ENCODE data around the gene OBSCN. TPM values are rescaled to one million over a fixed set of nuclear protein-coding genes. Genes with fewer than 3 reads are reported as not detected.

The OBSCN gene
- total and polyA plus RNA-seq, 2 donors (not counting 1 experiment from before 2014, with no cell fraction given): 10.0 to 63.9 TPM

DNA sequence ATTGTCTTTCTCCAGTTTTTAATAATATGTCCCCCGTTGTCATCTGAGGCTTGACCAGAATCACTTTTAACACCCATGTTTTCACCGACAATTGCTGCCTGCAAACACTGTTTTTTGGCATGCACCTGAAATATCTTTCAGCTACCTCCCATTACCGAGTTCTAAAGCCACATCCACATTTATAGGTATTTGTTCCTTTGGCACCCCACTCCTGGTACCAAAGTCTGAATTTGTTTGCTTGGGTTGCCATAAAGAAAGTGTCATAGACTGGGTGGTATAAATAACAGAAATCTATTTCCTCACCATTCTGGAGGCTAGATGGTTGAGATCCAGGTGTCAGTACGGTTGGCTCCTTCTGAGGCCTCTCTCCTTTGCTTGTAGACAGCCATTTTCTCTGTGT lies 94.2 kb downstream of the OBSCN start:
- Histone ChIP-seq H3K4me1 (ENCODE audit: control insufficient read depth in 2 of 2, insufficient read depth in 2 of 2, low read length in 2 of 2) (no peaks in the 10 kb centered on the region), H3K4me3 (ENCODE audit: control extremely low read depth in 1 of 5, extremely low read depth in 1 of 5, insufficient read depth in 1 of 5, low read depth in 2 of 5, low read length in 4 of 5) (no peak overlapping the region), H3K9me3 (ENCODE audit: control extremely low read depth in 1 of 3, control insufficient read depth in 2 of 3, insufficient read depth in 1 of 3, low read length in 2 of 3) (peaks cover 3 to 48% (median 37%) of the 10 kb centered on the region in 3 donors), H3K4me2 (replicated peaks; ENCODE audit: low read depth, low read length, poor library complexity, severe bottlenecking) (no peak overlapping the region), H3K27me3 (replicated peaks in 1 of 4; ENCODE audit: control extremely low read depth in 1 of 4, control insufficient read depth in 3 of 4, insufficient read depth in 4 of 4, low read length in 3 of 4) (no peaks in the 10 kb centered on the region), H3K9ac (ENCODE audit: low read length) (no peak overlapping the region), H3K27ac (ENCODE audit: low read length in 2 of 2) (no peak overlapping the region), H2AFZ (ENCODE audit: insufficient read depth, low read depth, low read length, poor library complexity, severe bottlenecking) (no peak overlapping the region), H4K20me1 (ENCODE audit: control insufficient read depth, insufficient read depth, low read length, poor library complexity, severe bottlenecking) (no peaks in the 10 kb centered on the region), H3K36me3 (replicated peaks in 1 of 2; ENCODE audit: control extremely low read depth in 1 of 2, control insufficient read depth in 1 of 2, extremely low read depth in 1 of 2, insufficient read depth in 2 of 2, low read length in 1 of 2) (no peaks in the 10 kb centered on the region), H3K79me2 (ENCODE audit: control insufficient read depth, insufficient read depth, low read length) (no peaks in the 10 kb centered on the region)
- 85% methylated on average over 3 of the region's 4 CpGs for WGBS (ENCODE audit: insufficient coverage)
- DNase-seq: no peak
- no peaks in the 10 kb centered on the region for H3K4me1 Mint-ChIP-seq
- ChIA-PET CTCF (no interaction called here), POLR2A (no interaction called here)
- TF ChIP-seq, protein P1, sequence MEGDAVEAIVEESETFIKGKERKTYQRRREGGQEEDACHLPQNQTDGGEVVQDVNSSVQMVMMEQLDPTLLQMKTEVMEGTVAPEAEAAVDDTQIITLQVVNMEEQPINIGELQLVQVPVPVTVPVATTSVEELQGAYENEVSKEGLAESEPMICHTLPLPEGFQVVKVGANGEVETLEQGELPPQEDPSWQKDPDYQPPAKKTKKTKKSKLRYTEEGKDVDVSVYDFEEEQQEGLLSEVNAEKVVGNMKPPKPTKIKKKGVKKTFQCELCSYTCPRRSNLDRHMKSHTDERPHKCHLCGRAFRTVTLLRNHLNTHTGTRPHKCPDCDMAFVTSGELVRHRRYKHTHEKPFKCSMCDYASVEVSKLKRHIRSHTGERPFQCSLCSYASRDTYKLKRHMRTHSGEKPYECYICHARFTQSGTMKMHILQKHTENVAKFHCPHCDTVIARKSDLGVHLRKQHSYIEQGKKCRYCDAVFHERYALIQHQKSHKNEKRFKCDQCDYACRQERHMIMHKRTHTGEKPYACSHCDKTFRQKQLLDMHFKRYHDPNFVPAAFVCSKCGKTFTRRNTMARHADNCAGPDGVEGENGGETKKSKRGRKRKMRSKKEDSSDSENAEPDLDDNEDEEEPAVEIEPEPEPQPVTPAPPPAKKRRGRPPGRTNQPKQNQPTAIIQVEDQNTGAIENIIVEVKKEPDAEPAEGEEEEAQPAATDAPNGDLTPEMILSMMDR (IDR thresholded peaks at IDR 0.05): no peak
- TF ChIP-seq EZH2 (IDR thresholded peaks at IDR 0.05; ENCODE audit: borderline replicate concordance, insufficient read depth, low read depth, low read length, poor library complexity, severe bottlenecking): no peak
- H3K27me3 Mint-ChIP-seq: no peaks in the 10 kb centered on the region
- H3K4me3 Mint-ChIP-seq: no peak overlapping the region
- no peak overlapping the region for H3K27ac Mint-ChIP-seq
- no peak for ATAC-seq (ENCODE audit: low read depth)
- intact Hi-C loops (cut with micrococcal nuclease): no loop called here
- H3K9me3 Mint-ChIP-seq (ENCODE audit: insufficient read depth): peaks cover 21% of the 10 kb centered on the region

- ChIA-PET POLR2A (no interaction called here), CTCF (no interaction called here)
- Mint-ChIP-seq H3K27me3 (no peaks in the 10 kb centered on the region), H3K27ac (no peak overlapping the region), H3K4me3 (no peak overlapping the region), H3K9me3 (ENCODE audit: insufficient read depth) (peaks cover 14% of the 10 kb centered on the region), H3K4me1 (no peaks in the 10 kb centered on the region)
- H3K79me2 ChIP-seq (ENCODE audit: control insufficient read depth, insufficient read depth, low read length): no peaks in the 10 kb centered on the region
- no peaks in the 10 kb centered on the region for H3K27me3 ChIP-seq (replicated peaks in 1 of 4; ENCODE audit: control extremely low read depth in 1 of 4, control insufficient read depth in 3 of 4, insufficient read depth in 4 of 4, low read length in 3 of 4)
- DNase-seq (no peak), ATAC-seq (ENCODE audit: low read depth) (no peak)
- H2AFZ ChIP-seq (ENCODE audit: insufficient read depth, low read depth, low read length, poor library complexity, severe bottlenecking): no peak overlapping the region
- peaks cover 3 to 53% (median 30%) of the 10 kb centered on the region in 3 donors for H3K9me3 ChIP-seq (ENCODE audit: control extremely low read depth in 1 of 3, control insufficient read depth in 2 of 3, insufficient read depth in 1 of 3, low read length in 2 of 3)
- no peak overlapping the region for H3K27ac ChIP-seq (ENCODE audit: low read length in 2 of 2)
- intact Hi-C loops (cut with micrococcal nuclease): no loop called here
- H3K4me1 ChIP-seq (ENCODE audit: control insufficient read depth in 2 of 2, insufficient read depth in 2 of 2, low read length in 2 of 2): no peaks in the 10 kb centered on the region
- no peak overlapping the region for H3K4me3 ChIP-seq (ENCODE audit: control extremely low read depth in 1 of 5, extremely low read depth in 1 of 5, insufficient read depth in 1 of 5, low read depth in 2 of 5, low read length in 4 of 5)
- TF ChIP-seq, protein P1 (IDR thresholded peaks at IDR 0.05): no peak
- TF ChIP-seq EZH2 (IDR thresholded peaks at IDR 0.05; ENCODE audit: borderline replicate concordance, insufficient read depth, low read depth, low read length, poor library complexity, severe bottlenecking): no peak
- H3K4me2 ChIP-seq (replicated peaks; ENCODE audit: low read depth, low read length, poor library complexity, severe bottlenecking): no peak overlapping the region
- no peak overlapping the region for H3K9ac ChIP-seq (ENCODE audit: low read length)
- H4K20me1 ChIP-seq (ENCODE audit: control insufficient read depth, insufficient read depth, low read length, poor library complexity, severe bottlenecking): no peaks in the 10 kb centered on the region
- WGBS (ENCODE audit: insufficient coverage): 91% methylated on average over 9 of the region's 9 CpGs
- no peaks in the 10 kb centered on the region for H3K36me3 ChIP-seq (replicated peaks in 1 of 2; ENCODE audit: control extremely low read depth in 1 of 2, control insufficient read depth in 1 of 2, extremely low read depth in 1 of 2, insufficient read depth in 2 of 2, low read length in 1 of 2)
Observed at GRCh38 chr1:228303596-228303995, 95.8 kb downstream of the OBSCN start.
